Kidney epithelial cell (primary cell): Measurements from ENCODE around the gene SNTG2. TPM values are rescaled to one million over a fixed set of nuclear protein-coding genes. Genes with fewer than 3 reads are reported as not detected.

Source experiments
- DNase-seq: peaks from one replicate; pipeline ENCODE4 v3.0.0-alpha.2; 2010; ENCODE audit warnings: low read depth
- H3K27me3 ChIP-seq: 2 replicates; pipeline ENCODE4 v1.6.0; 2011; ENCODE audit warnings: low read length; ENCODE audit not compliant: control insufficient read depth, insufficient read depth
- H3K36me3 ChIP-seq: 2 replicates; pipeline ENCODE4 v1.5.1; 2011; ENCODE audit warnings: low read length; ENCODE audit not compliant: control insufficient read depth, insufficient read depth
- H3K4me3 ChIP-seq: 2 replicates; pipeline ENCODE4 v1.5.1; 2011; ENCODE audit warnings: low read depth, mild to moderate bottlenecking, control low read depth, low read length
- total RNA-seq: library from RNA; depleted of rRNA; stranded (reverse); fragments of >200 nt; gene quantifications from 2 replicates; pipeline ENCODE4 v1.2.3, GENCODE V29; 2015
- TF ChIP-seq, protein P1 (sequence below): IDR thresholded peaks from 2 replicates; pipeline ENCODE4 v1.5.1; 2011; ENCODE audit warnings: mild to moderate bottlenecking, moderate library complexity, low read length, control low read depth, inconsistent platforms; ENCODE audit not compliant: insufficient read depth, poor library complexity, severe bottlenecking

The SNTG2 gene
- total RNA-seq, 1 donor from 2014 or later = 0.38 TPM

DNA sequence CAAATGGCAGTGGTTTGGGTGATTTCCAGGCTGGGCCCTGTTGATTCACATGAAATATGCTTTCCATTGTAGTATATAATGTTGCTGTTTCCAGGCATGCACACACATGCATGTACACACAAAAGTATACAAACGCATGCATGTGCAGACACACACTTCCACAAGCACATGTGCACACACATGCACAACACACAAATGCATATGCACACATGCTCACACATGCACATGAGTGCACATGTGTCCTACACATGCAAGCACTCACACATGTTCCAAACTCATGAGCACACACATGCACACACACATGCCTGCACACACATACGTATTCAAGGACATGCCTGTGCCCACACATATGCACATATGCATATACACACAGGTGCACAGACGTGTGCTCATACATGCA lies 30.6 kb downstream of the SNTG2 start:
- Histone ChIP-seq H3K36me3 (no peaks in the 10 kb centered on the region), H3K27me3 (no peaks in the 10 kb centered on the region), H3K4me3 (no peak overlapping the region)
- TF ChIP-seq, protein P1, sequence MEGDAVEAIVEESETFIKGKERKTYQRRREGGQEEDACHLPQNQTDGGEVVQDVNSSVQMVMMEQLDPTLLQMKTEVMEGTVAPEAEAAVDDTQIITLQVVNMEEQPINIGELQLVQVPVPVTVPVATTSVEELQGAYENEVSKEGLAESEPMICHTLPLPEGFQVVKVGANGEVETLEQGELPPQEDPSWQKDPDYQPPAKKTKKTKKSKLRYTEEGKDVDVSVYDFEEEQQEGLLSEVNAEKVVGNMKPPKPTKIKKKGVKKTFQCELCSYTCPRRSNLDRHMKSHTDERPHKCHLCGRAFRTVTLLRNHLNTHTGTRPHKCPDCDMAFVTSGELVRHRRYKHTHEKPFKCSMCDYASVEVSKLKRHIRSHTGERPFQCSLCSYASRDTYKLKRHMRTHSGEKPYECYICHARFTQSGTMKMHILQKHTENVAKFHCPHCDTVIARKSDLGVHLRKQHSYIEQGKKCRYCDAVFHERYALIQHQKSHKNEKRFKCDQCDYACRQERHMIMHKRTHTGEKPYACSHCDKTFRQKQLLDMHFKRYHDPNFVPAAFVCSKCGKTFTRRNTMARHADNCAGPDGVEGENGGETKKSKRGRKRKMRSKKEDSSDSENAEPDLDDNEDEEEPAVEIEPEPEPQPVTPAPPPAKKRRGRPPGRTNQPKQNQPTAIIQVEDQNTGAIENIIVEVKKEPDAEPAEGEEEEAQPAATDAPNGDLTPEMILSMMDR = no peak
- DNase-seq = no peak

DNA sequence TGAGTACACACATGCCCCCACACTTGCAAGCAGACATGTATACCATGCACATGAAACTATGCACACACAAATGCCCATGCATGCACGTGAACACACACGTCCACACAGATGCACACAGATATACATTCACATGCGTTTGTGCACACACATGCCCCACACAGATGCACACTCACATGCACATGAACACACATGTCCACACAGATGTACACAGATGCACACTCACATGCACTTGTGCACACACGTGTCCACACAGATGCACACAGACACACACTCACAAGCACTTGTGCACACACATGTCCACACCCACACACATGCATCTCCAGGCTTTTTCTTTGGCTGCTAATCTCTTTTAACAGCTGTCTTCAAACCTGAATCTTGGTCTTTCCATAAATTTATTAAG lies 31.1 kb downstream of the SNTG2 start:
- TF ChIP-seq, protein P1 = no peak
- Histone ChIP-seq H3K27me3 (no peaks in the 10 kb centered on the region), H3K36me3 (no peaks in the 10 kb centered on the region), H3K4me3 (no peak overlapping the region)
- no peak for DNase-seq

DNA sequence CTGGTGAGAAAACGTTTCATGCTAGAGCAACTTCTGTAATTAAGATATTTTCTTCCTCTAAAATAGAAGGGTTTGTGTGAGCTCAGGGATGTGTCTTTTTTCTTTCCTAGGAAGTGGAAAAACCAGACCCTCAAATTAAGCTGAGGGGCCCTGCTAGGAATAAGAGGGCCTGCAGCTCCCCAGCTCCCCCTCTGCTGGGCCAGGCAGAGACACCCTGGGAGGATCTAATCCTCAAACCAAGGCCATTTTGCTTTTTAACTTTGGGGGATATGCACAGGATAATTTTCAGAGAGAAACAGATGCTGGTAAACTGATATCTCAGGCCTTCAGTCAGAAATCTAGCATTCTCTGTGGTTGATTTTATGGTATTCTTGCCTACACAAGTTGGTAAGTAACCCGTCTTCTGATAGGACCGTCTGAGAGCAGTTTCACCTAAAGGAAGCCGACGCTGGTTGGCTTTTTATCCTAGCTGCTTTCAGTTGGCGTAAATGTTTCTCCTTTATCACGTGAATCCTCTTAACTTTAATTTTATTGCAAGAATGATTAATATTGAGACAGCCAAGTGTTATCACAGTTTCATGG lies 34.8 kb downstream of the SNTG2 start:
- H3K4me3 ChIP-seq = no peak overlapping the region
- DNase-seq = no peak
- H3K27me3 ChIP-seq = no peaks in the 10 kb centered on the region
- no peaks in the 10 kb centered on the region for H3K36me3 ChIP-seq
- TF ChIP-seq, protein P1 = no peak

DNA sequence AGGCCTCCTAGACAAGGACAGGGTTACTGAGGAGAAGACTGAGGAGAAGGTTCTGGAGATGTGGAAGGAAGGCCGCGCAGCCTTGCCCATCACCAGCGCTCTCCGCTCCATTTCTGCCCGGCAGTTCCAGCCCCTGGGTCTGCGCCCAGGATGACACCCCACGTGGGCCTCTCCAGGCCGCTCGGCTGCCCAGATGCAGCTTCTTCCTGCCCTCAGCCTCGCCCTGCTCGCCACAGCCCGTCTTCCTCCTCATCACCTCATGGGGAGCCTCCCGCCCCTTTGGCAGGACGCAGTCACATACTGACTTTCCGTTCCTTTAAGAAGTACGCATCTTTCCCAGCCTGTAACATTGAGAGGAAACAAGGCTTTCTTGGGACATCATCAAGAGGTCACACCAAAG lies 37.1 kb downstream of the SNTG2 start:
- H3K27me3 ChIP-seq = no peaks in the 10 kb centered on the region
- H3K36me3 ChIP-seq = no peaks in the 10 kb centered on the region
- TF ChIP-seq, protein P1 = no peak
- no peak overlapping the region for H3K4me3 ChIP-seq
- no peak for DNase-seq

DNA sequence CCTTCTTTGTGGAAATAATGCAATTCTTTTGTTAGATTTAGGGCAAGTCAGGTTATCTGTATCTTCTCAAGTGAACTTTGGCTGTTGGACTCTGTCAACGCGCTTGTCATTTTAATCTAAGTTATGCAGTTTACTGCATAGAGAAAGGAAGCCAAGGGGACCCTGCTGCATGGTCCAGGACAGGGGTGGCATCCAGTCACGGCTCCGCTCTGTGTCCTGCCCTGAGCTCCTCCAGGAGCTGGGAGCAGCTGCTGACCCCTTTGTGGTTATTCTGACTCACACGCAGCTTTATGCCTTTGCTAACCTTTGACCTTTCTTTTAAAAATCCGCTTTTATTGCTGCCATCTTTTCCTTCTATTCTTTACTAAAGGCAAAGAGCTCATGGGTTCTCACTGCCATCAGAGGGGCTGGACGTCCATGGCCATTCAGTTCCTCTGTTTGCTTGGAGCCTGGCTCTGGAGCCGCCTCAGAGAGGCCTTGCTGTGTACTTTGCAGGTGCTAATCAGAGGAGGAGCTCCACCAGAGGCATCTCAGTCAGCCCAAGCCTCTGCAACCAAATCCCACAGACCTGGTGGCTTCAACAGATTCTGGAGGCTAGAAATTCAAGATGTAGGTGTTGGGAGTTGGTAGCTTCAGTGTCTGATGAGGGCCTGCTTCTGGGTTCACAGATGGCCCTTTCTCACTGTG lies 39.3 kb downstream of the SNTG2 start:
- no peak for DNase-seq
- H3K36me3 ChIP-seq = no peaks in the 10 kb centered on the region
- H3K4me3 ChIP-seq = no peak overlapping the region
- H3K27me3 ChIP-seq = no peaks in the 10 kb centered on the region
- TF ChIP-seq, protein P1 = no peak

DNA sequence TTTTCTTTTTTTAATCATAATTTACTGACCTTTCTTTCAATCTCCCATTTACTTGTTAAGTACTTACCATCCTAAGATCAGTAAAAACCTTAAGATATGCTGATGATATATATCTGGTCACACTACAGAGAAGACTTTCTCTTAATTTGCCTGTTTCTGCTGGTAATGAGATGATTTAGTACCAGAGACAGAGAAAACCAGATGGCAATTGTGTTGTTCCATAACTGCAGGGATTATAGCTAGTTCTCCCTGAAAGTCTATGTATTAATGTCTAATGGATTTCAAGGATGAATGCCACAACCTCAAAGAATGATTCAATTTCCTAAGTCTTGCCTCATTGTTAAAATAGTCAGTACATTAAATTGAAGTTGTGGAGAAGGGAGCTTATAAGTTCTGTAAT lies 40.3 kb downstream of the SNTG2 start:
- Histone ChIP-seq H3K27me3 (no peaks in the 10 kb centered on the region), H3K36me3 (no peaks in the 10 kb centered on the region), H3K4me3 (no peak overlapping the region)
- TF ChIP-seq, protein P1 = no peak
- DNase-seq = no peak
